Measurements from ENCODE around the gene CAMKMT.
"Not testable (repeated sequence)": the region's sequence is repeated elsewhere in the genome, so short reads cannot be mapped to it uniquely, and the experiment has no call there.

CAMKMT gene

DNA sequence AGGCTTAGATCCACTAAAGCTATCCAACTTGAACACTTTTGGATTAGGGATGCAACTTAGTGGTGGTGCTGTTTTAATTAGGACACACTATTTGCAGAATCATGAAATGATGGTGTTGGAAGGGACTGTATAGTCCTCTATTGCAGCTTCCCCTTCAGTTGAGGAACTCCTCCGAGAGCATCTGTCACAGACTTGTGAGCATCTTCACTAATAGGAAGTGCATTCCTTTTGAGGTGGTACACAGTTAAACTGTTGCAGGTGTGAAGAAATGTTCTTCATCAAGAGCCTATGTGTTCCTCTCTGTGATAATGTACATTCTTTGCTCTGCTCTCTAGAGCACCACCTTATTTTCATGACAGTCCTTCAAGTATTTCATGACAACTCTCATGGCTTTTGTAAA lies 197.4 kb downstream of the CAMKMT start:
- no peak for DNase-seq

DNA sequence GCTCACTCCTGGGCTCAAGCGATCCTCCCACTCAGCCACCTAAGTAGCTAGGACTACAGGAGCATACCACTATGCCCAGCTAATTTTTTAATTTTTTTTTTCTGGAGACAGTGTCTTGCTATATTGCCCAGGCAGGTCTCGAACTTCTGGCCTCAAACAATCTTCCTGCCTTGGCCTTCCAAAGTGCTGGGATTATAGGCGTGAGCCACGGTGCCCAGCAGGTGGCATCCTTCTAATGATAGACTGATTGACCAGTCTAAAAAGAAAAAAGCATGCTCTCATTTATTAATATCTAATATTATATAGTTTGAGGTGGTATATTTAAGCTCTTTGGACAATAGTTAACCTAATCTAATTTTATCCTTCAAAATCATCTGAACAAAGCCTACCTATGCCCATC lies 198.6 kb downstream of the CAMKMT start:
- DNase-seq = no peak

DNA sequence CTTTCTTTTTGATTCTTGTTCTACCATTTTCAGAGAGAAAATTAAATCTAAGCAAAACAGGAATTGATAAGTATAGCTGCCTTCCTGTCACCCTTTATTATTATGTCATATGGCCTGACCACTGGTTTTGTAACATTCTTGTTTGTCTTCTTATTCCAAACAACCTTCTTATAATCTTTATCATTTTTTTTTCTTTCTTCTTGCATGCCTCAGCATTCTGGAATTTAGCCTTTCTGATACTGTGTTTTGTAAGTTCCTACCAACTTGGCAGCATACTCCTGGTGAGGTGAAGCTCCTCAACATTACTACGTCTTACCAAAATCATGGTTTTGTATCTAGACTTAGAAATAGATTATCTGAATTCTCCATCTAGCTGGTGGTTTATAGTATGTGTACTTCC lies 199.2 kb downstream of the CAMKMT start:
- no peak for DNase-seq

DNA sequence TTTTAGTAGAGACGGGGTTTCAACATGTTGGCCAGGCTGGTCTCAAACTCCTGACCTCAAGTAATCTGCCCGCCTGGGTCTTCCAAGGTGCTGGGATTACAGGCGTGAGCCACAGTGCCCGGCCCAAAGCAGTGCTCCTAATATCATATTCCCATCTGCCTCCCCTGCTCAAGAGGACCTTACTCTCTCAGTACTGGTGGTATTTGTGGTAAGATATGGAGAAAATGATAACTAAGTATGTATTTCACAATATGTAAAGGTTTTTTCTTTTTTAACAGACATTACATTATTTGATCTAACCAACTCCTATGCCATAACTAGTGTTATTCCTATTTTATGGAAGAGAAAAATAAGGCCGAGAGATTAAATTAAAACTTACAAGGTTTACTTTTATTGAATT lies 201.0 kb downstream of the CAMKMT start:
- no peak for DNase-seq

DNA sequence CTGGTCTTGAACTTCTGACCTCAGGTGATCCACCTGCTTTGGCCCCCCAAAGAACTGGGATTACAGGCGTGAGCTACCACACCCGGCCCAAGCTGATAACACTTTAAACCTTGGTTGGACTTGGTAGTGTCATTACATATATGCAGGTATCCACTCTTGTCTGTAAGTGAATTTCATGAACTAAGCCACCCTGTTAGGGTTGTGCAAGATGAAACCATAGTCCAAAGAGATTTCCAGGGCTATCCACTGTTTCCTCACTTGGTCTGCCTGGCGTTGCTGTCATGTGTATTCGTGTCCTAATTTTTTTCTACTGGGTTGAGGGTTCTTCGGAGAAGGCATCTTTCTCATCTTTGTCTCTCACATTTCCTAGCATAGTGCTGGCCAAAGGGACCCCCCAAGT lies 203.0 kb downstream of the CAMKMT start:
- no peak for DNase-seq

DNA sequence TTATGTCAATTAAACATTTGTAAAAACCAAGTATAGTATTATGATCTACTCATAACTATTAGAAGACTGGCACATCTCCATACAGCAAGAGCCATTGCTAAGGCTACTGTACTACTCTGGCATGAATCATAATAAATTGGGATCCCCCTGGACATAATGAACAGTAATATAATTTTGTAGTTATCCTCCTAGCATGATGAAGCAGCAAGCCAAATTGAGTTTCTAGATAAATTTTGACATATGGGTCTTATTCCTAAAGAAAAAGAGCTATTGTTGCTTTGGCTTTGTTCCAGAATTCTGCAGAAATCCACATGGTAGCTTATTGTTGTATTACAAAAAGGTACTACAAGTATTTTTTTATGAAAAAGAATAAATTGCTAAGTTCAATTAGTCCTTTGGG lies 204.3 kb downstream of the CAMKMT start:
- DNase-seq = no peak

DNA sequence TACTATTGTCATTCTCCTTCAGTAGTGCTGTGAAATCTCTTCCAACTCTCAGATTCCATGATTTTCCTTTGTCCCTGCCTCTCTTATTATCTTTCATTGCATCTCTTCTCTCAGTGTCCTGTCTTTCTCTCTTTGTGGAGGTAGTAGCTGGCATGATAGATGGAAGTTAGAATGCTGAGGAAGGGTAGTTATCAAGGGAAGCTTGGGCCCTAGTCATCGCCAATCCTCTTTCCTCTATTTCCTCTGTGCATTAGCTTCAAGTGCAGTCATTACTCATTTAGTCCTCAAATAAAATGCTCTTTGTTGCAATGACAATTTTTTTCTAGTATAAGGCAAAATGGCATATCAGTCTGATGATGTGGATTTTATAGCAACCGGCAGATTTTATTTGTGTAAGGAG lies 207.7 kb downstream of the CAMKMT start:
- DNase-seq = no peak

DNA sequence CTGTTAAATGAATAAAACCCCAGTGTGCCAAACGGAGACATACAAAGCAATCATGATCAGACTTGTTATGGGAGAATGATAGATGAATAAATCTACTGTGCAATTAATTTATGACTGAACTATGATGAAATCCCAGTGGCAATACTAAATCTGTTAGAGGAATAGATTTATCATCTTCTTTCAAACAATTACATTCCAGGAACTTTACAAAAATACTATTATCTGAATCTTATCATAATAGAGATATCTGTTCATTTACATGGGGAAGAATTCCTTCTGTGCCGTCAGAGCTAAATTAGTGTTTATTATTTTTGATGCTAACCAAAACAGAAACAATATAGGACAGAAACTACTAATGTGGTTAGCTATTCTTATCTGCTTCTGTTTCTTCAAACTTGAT lies 208.5 kb downstream of the CAMKMT start:
- no peak for DNase-seq

DNA sequence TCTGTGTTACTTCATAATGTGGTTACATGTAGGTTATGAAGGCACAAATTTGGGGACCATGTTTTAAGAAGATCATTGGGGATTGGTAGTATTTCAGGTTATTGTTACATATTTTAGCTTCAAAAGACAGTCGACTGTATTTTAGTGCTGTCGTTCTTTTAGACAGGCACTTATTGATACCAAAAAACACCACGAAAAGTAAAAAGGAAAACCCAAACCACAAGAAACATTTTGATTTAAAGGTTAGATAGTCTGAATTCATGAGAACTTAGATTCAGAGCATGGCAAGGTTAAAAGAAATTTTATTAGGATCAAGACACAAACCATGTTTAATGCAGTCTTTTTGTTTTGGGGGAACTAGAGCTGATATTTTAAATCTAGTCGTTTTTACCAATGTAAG lies 209.0 kb downstream of the CAMKMT start:
- DNase-seq = no peak

DNA sequence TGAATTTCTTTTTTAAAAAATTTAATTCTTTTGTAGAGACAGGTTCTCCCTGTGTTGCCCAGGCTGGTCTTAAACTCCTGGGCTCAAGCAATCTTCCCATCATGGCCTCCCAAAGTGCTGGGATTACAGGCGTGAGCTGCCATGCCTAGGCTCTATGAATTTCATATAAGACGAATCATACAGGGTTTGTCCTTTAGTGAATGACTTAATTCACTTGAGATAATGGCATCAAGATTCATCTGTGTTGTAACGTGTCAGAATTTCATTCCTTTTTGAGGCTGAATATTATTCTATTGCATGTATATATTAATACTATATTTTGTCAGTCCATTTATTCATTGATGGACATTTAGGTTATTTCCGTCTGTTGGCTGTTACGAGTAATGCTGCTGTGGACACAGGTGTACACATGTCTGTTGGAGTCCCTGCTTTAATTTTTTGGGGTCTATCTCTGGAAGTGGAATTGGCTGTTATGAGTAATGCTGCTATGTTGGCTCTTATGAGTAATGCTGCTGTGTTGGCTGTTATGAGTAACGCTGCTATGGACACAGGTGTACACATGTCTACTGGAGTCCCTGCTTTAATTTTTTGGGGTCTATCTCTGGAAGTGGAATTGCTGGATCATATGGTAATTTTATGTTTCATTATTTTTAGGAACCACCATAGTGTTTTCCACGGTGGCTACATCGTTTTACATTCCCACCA lies 210.6 kb downstream of the CAMKMT start:
- no peak for DNase-seq

DNA sequence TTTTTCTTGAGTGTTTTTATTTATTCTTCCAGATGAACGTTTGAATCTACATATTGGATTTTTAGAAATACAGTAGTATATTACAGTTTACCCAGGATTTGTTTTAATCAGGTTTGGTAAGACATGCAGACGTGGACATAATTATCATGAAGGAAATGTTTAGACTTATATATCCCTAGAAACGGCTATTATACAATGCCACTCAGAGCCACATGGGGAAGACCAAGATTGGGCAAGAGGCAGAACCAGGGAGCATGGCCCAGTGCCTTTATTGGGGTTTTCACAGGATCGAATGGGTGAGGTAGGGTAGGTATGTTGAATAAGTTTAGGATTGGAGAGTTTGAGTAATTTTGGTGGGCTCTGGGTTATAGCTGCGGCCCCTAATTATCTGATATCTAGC lies 212.2 kb downstream of the CAMKMT start:
- no peak for DNase-seq

DNA sequence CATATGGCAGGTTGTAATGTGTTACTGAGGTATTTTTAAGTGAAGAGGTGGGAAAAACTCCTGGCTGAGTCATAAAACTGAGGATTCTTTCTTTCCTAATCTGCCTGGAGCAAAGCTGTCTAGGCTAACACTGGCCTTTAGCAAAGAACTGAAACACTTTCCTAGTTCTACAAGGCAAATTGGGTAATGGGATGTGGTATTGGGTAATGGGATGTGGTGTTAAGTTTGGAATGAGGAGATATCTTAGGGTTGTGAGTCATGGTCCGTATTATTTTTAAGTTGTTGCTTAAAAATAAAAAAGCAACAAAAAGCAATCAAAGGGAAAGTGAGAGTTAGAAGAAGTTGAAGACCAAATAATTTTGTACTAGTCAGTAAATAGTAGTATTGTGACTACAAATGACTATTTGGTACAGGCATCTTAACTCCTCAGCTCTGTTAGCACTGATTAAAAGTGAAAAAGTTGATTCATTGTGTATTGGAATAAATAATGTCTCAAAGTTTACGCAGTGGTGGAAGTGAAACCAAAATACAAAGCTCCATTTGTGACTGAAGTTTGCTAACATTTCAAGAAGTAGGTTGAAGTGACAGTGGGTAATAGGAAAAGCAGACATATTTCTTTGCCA lies 216.8 kb downstream of the CAMKMT start:
- DNase-seq = no peak

DNA sequence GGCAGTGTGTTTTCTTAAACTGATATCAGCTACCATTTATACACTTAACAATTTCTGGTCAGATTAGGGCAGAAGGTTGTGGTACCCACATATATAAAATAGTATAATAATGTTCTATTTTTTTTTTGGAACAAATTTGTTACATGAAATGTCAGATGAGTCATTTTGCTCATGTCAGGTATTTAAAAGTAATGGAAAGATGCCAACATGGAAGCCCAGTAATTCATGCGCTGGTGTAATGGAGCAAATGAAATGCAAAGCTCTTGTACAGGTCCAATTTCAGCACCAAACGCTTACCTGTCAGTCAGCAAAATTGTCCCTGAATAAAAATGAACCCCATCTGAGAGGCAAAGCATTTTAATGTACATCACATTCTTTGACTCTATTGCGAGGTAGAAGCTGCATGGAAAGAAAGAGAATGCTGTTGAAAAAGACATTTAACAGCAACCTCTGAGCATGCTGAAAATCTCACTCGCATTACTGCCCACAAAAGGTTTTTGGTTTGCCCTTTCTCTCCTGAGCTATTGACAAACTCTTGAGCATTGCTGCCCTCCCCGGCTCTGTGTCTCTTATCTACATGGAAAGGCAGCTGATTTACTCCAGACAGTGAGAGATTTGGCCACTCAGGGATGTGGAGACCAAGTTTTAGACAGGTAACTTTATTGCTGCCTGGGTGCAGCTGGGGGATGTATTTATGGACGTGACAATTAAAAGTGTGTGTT lies 217.5 kb downstream of the CAMKMT start:
- DNase-seq = no peak

DNA sequence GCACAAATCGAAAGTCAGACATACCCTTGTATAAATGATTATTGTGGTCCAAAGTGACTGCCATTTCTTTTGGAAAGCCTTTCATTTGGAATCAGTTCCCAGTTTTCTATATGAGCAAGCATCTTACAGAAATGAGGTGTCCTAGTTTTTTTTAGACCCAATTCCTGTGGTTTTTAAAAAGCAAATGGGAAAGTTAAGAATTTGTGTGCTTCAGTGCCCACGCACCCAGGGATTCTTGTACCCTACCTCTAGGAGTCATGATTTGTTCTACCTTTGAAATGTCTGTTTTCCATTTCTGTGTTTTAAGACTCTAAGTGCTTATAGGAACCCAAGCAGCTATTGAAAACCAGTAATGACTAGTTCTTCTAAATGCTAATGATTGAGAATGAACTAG lies 218.1 kb downstream of the CAMKMT start:
- no peak for DNase-seq

DNA sequence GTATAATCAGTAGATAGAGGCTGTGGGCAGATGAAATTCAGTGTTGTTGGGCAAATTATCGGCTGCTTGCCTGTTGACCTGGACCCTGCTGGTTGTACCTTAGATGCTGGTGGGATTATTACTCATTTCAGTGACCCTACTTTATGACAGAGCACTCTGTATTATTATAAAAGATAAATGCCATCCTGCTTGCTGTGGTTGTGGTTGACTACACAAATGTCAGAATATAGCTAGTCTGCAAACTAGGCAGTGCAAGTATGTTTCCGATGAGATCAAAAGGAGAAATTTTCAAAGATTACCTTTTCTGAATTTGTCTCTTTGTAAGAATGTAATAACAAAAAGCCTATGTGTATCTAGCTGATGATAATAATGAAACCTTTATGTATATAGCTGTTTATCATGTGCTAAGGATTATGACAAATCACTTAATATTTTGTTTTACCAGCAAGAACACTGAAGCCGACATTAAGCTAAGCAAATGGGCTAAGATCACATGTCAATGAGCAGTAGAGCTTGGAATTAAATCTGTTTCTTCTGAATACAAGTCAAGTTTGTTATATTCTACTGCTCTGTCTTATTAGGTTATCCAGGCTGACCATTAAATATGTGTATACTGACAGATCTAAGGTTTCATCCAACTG lies 219.2 kb downstream of the CAMKMT start:
- DNase-seq = no peak

DNA sequence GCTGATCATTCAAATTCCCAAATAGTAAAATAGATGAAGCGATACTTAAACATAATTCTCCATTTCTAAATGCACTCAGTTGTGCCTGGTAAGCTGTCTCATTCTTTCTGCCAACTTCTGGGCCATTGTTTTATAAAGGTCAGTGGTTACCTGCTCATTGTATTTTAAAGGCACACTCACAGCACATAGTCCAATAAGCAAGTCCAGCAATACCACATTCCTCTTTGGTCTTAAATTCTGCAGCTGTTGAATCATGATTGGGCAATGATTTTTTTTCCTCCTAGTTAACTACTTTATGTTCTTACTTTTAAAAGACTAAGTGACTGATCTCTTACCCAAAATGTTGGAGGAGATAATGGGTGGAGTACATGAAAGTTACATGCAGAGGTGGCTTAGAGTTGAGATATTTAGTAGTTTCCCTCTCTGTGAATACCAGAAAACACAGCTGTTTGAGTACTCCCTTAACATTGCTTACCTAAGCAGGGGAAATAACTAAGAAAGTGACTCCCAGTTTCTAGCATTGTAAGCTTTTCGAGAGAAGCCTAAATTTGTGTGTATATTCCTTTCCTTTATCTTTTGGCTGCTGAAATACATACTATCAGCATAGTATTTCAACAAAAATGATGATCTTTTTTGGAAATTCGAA lies 220.7 kb downstream of the CAMKMT start:
- DNase-seq = no peak

DNA sequence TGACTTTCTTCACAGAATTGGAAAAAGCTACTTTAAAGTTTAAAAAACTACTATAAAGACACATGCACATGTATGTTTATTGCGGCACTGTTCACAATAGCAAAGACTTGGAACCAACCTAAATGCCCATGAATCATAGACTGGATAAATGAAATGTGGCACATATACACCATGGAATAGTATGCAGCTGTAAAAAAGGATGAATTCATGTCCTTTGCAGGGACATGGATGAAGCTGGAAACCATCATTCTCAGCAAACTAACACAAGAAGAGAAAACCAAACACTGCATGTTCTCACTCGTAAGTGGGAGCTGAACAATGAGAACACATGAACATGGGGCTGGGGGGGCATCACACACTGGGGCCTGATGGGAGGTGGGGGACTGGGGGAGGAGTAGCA lies 233.9 kb downstream of the CAMKMT start:
- DNase-seq = not testable (repeated sequence)

DNA sequence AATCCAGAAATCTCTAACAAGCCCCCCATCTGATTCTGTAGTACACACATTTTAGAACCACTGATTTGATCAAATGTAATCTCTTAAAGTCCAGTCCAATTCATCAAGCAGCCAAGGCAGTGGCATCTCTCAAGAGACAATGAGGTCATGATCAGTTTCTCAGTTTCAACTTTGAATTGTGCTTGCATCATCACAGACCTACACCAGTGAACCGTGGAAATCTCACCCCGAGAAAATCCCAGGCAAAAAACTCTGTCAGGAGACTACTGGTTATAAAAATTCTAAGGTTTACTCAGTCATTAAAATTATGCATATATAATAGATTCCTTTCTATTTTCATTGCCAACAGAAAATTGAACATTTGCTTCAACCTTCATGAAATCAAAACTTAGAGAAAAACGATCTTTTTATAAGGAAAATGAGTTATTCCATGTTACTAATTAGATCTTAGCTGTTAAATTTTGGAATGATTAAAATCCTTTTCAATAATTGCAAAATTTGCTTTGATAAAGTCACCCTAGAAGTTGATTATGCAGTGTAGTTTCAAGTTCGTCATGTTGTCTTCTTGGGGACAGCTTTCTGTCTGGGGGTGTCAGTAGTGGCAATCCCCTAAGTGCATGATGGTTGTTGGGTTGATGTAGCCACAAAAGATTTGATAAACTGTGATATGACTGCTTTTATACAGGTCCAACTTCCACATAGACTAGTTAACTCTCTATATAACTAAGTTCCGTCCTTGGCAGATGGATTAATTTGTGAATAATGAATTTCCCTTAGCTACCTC lies 235.0 kb downstream of the CAMKMT start:
- DNase-seq = no peak

DNA sequence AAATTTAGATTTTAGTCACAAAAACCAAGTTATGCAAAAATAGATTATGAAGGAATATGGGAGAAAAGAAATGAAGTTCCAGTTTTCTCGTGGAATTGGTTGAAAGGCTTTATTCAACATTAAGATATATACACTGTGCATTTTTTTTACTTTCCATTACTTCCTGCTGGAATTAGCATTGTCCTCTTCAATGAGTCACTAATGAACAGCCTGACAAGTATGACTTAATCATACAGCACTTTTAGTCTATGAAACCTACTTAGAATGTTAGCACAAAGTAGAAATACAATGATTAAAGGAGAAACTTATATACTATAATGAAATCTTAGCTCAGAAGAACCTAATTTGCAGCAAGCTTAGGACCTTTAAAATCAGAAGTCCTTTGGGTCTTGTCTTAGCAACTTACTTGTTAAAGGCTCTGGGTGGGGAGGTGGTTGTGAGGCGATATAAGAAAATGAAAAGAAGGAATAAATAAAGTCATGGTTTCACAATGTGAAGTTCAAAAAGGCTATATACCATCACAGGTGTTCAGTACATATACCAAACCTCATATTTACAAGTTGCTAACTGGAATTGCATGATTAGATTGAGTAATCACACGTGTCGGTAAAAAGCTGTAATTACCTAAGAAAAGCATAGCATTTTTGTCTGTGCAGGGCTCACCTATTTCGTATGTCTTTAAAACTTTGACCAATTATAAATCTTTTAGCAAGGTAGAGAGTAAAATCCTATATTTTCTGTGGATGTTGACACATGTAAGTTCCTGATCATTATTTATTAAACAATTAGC lies 236.8 kb downstream of the CAMKMT start:
- no peak for DNase-seq

DNA sequence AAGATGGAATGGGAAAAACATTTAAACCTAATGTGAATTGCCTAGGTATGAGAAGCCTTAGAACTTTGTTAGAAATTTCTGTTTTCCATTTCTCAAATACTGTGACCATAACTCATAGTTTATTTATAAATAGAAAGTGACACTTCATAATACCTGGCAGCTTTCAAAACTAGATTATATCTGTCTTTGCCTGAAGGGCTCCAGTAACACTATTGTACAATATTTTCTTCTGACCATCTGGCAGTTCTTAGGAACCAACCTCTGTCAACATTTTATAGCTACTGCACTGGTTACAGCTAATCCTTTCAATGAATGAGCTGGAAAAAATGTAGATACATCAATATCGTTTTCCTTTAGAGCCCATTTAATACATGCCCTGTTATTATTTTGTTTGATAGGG lies 237.4 kb downstream of the CAMKMT start:
- DNase-seq = no peak

DNA sequence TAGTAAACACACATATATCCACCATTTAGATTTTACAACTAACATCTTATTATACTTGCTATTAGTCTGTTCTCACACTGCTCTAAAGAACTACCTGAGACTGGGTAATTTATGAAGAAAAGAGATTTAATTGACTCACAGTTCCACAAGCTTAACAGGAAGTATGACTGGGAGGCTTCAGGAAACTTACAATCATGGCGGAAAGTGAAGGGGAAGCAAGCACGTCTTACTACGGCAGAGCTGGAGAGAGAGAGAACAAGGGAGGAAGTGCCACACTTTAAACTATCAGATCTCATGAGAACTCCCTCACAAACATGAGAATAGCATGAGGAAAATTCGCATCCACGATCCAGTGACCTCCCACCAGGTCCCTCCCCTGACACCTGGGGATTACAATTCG lies 240.7 kb downstream of the CAMKMT start:
- no peak for DNase-seq

DNA sequence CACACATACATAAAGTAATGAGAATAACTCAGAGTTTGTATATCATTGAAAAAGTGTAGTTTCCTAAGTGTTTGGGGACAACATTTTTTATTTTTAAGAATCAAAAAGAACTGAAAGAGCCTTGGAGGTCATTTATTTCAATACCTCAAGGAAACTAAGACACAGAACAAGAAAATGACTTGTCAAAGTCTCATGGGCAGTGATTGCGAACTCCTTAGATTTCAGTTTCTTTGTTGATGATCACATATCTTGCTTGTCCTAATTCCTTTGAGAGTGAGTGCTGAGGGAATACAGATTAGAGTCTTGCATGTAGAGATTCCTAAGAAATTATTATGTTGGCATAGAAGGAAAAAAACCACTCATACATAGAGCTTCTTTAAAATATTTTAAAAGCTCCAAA lies 243.8 kb downstream of the CAMKMT start:
- DNase-seq = no peak

Measured in bone marrow (tissue), 2 donors.